Stimulated activated CD8-positive, alpha-beta memory T cell treated with anti-CD3 and anti-CD28 coated beads, Interleukin-15, amount 100 ng/mL, for 24 hours (primary cell): Measurements from ENCODE around the gene C1QTNF9.
"Not testable (repeated sequence)": the region's sequence is repeated elsewhere in the genome, so short reads cannot be mapped to it uniquely, and the experiment has no call there.

ENCODE experiments used
- DNase-seq: peaks from one replicate; pipeline ENCODE4 v3.0.0-alpha.2; 2020; ENCODE audit warnings: low read depth

C1QTNF9 gene

GRCh38 chr13:24282256-24282655 lies 27.1 kb upstream of the C1QTNF9 start:
- no peak for DNase-seq

- DNase-seq, result no peak
Observed at GRCh38 chr13:24284889-24285565, 24.4 kb upstream of the C1QTNF9 start.

GRCh38 chr13:24286624-24287023 lies 22.8 kb upstream of the C1QTNF9 start:
- no peak for DNase-seq

GRCh38 chr13:24287748-24288287 lies 21.6 kb upstream of the C1QTNF9 start:
- no peak for DNase-seq

GRCh38 chr13:24288870-24289269 lies 20.5 kb upstream of the C1QTNF9 start:
- DNase-seq, result no peak

- no peak for DNase-seq
Observed at GRCh38 chr13:24290280-24290932, 19.0 kb upstream of the C1QTNF9 start.

- no peak for DNase-seq
Observed at GRCh38 chr13:24292481-24292880, 16.9 kb upstream of the C1QTNF9 start.

GRCh38 chr13:24293746-24294145 lies 15.6 kb upstream of the C1QTNF9 start:
- DNase-seq, result no peak

- DNase-seq, result no peak
Observed at GRCh38 chr13:24299488-24300114, 9.8 kb upstream of the C1QTNF9 start.

GRCh38 chr13:24301434-24301833 lies 7.9 kb upstream of the C1QTNF9 start:
- DNase-seq, result no peak

- no peak for DNase-seq
Observed at GRCh38 chr13:24301911-24302310, 7.5 kb upstream of the C1QTNF9 start.

- DNase-seq, result no peak
Observed at GRCh38 chr13:24304620-24305019, 4.8 kb upstream of the C1QTNF9 start.

GRCh38 chr13:24306632-24307031 lies 2.7 kb upstream of the C1QTNF9 start:
- no peak for DNase-seq

- DNase-seq, result no peak
Observed at GRCh38 chr13:24307211-24308067, 1.9 kb upstream of the C1QTNF9 start.

- DNase-seq, result no peak
Observed at GRCh38 chr13:24308068-24308445, 1.3 kb upstream of the C1QTNF9 start.

GRCh38 chr13:24308488-24309020 lies 826 bp upstream of the C1QTNF9 start:
- no peak for DNase-seq

- no peak for DNase-seq
Observed at GRCh38 chr13:24313439-24313838, 4.1 kb downstream of the C1QTNF9 start.

GRCh38 chr13:24317835-24318234 lies 8.5 kb downstream of the C1QTNF9 start:
- DNase-seq, result not testable (repeated sequence)

- DNase-seq, result not testable (repeated sequence)
Observed at GRCh38 chr13:24318878-24319277, 9.5 kb downstream of the C1QTNF9 start.

GRCh38 chr13:24319641-24320040 lies 10.3 kb downstream of the C1QTNF9 start:
- DNase-seq, result not testable (repeated sequence)

- not testable (repeated sequence) for DNase-seq
Observed at GRCh38 chr13:24321416-24321815, 12.0 kb downstream of the C1QTNF9 start.

GRCh38 chr13:24322470-24322869 lies 13.1 kb downstream of the C1QTNF9 start:
- DNase-seq, result not testable (repeated sequence)
